DMS53 treated with DMSO at 0.1 percent for 48 hours (cell line): Measurements from ENCODE around the gene OXGR1.

Experiments used
- DNase-seq: peaks from one replicate; lab custom pipeline; 2025; ENCODE audit not compliant: unreplicated experiment; lab: John Stamatoyannopoulos, UW

The OXGR1 gene

DNA sequence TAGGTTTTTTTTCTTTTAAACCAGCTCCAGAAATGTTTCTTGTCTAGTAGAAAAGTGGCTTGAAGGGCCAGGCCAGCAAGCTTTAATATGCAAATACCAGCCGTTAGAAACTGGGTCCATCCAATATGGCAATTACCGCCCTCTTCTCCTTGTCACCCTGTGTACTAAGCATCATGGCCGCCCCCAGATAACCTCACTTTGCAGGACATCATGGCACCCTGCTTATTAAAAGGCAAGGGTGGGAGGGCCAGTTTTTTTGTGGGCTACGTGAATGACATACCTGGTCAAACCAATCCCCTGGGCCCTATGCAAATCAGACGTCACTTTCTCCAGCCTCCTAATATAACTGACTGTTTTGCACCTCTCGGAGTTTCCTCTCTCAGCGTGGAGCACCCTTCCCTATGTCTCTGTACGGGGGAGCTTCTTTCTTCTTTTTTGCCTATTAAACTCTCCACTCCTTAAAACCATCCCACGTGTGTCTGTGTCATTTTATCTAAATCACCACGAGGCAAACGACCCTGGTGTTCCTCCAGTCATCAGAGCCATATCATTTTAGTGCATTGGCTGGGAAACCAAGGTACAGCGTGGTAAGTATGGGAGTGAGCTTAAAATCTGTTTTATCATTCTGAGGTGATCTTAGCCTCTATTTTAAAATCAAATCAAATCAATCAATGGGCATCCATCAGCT lies 27.7 kb downstream of the OXGR1 start:
- DNase-seq, result no peak

DNA sequence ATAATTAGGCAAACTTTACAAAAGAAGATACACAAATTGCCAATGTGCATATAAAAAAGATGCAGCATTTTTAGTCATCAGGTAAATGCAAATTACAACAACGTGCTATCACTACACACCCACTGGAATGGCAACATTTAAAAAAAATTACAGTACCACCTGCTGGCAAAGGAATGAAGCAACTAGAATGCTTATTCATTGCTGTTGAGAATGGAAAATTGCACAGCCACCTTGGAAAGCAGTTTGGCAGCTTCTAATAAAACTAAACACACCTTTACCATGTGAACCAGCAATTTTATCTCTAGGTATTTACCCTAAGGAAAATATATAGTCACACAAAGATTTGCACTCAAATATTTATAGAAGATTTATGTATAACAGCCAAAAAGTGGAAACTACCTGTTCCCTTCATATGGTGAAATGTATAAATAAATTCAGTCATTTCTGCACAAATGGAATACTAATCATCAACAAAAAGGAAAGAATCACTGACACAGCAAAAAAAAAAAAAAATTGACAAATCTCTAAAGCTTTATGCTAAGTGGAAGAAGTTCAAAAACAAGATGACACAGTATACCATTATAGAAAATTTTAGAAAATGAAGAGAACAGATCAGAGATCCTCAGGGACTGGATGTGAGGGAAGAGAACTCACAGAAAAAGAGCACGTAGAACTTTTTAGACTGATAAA lies 30.3 kb downstream of the OXGR1 start:
- DNase-seq, result no peak

DNA sequence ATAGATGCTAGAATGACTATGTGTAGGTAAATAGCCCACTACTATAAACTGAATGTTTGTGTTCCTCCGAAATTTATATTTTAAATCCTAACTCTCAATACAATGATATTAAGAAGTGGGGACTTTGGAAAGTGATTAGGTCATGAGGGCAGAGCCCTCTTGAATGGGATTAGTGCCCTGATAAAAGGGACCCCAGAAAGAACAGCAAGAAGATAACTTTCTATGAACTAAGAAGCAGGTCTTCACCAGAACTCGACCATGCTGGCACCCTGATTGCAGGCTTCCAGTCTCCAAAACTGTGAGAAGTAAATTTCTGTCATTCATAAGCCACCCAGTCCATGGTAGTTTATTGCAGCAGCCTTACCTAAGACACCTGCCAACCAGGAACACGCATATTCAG lies 33.9 kb downstream of the OXGR1 start:
- no peak for DNase-seq

DNA sequence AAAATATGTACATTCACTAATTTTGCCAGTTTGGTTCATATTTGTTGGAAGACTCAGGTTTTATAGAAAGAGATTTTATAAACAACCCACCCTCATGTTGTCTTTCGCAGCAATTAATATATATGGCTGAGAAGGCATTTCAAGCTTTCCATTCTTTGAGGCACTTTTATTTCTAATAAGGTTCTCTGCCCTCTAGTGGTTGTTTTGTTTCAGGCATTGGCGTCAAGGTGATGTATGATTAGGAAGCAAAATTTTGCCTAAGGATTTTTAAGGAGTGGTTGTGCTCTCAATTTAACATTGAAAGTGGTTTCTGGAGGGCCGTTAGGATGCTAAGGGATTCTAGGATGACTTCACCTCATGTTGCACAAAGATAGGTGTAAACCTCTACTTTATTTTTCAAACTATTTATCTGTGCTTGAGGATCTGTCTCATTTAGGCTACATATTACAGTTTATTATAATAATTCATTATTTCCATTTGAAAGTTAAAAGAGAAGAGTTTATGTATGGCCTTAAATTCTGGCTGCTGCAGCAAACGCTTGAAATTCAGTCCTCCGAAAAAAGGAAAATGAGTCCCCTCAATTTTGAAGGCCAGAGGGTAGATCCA lies 35.9 kb downstream of the OXGR1 start:
- peak; percentile 17 for DNase-seq

DNA sequence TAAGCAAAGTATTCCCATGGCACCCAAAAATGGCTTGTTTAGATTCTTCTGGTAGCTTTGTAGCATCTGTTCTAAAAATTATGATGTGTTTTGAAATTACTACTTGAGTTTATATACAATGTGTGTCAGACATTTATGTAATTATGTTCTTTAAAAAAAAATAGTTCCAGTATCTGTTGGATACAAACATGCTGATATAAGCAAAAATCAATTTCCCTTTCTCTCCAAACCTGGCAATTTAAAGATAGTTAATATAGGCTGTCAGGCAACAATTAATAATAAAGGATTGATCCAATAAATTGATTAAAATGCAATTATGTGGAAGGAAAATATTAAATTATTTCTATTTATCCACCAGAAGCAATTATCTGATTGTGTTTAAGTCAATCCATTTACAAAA lies 41.7 kb downstream of the OXGR1 start:
- DNase-seq, result no peak

DNA sequence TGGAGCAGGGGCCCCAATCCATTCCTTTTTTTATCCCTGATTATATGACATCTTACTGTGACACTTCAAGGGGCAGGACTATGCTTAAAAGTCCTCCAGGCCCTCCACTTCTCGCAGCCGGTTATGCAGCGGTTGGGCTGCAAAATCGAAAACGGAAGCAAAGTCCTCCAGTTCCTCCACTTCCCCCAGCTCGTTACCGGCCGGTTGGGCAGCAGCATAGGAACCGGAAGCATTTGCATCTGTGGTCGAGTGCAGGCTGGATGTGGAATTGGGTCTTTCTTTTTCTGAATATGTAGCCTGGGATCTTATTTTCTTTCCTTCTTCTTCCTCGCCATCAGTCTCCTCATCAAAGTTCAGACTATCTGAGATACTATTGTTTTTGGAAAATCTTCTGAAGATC lies 46.1 kb downstream of the OXGR1 start:
- DNase-seq, result no peak

DNA sequence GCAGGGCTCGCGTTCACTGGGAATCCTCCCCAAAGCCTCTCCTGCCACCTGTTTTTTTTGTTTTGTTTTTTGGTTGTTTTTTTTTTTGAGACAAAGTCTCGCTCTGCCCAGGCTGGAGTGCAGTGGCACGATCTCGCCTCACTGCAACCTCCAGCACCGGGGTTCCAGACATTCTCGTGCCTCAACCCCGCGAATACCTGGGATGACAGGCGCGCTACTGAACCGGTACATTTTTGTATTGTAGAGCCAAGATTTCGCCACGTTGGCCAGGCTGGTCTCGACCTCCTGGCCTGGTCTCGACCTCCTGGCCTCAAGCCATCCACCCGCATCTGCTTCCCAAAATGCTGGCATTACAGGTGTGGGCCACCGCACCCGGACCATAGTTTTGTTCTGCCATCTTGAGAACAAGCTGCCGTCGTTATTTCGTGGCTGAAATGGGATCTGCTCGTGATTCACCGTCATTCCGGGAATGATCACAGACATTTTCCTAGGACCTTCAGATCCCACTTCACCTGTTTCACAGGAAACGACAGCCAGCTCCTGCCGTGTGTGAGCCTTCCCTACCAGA lies 46.8 kb downstream of the OXGR1 start:
- no peak for DNase-seq

DNA sequence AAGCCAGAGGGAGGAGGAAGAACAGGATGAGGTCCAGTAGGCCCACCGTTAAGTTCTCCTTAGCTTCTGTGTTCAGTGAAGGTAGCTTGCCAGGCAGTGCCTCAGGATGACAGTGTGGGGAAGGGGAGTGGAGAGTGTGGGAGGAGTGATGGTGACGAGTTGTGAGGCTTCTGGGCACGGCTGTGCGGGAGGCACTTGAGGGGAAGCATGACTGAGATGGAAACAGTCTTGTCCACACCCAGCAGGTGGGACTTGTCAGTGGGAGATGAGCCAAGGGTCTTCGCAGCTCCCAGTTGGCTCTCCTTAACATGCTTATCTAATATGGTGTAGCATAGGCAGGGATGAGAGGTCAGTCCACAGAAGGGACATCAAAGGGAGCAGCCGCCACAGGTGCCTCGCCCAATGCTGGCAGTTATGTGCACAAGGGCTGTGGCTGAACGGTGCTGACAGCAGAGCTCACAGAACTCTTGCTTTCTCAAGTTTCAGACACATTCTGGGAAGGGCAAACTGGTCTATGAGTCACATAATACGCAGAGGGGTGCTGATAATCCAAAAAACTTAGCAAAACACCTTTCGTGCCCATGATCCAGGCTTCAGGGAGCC lies 47.5 kb downstream of the OXGR1 start:
- no peak for DNase-seq

DNA sequence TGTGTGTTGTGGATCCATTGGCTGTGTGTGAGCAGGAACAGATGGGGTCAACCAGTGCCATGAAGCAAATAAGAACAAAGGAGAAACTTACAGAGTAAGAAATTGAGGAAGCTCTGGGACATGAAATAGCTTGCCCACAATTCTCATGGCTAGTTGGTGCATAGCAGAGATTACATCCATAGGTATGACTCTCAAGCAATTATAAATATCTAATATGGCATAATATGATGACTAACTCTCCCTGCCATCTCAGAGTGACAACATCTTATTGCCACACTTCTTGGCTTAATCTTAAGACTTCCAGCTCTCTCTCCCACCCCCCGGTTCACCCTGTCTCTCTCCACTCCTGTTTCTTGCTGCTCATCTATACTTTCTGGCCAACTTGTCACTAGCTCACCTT lies 53.3 kb downstream of the OXGR1 start:
- no peak for DNase-seq

DNA sequence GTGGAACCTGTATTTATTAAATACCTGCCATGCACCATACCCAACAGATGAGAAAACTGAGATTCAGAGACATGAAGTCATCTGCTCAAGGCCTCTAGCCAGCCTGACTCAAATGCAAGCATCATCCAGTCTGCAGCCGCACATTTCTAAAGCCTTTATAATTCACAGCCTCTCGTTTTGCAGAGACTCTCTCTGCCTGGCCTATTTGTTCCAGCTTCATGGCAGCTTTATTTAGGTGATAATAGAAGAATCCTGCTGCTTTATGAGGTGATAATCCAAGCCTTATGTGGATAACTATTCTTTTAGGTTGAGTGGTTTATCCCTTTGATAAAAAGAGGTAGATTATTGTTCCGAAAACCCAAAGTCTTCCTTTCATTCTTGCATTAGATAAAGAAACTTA lies 58.4 kb downstream of the OXGR1 start:
- no peak for DNase-seq
